HG03135 (cell line): ENCODE results near the gene TMEM33.

Experiments
- ATAC-seq: cut with Tn5 transposase; IDR thresholded peaks from one replicate; pipeline ENCODE4 v1.9.1; 2021; ENCODE audit warnings: mild to moderate bottlenecking, moderate library complexity; ENCODE audit not compliant: unreplicated experiment

The TMEM33 gene

GRCh38 chr4:41935652-41936021, 408 bp downstream of the TMEM33 start:
- peak; percentile 7 for ATAC-seq

DNA sequence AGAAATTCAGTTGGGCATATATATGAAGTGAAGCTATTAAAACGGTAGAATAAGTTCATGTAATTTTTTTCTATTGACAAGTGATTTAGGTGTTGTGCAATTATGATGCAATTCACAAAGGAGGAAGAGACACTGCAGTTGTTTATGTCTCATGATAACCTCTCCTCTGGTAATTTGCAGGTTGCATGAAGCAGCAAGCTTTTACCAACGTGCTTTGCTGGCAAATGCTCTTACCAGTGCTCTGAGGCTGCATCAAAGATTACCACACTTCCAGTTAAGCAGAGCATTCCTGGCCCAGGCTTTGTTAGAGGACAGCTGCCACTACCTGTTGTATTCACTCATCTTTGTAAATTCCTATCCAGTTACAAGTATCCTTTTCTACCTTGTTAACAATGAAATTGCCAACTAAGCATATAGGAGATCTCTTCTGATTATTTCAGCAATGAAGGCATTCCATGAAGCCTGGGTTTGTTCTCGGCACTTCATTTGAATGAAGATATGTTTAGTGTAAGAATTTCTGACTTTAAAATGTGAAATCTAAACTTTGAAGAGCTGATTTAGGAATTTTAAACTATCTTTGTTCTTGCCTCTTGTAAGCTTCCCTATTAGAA, 3.9 kb downstream of the TMEM33 start:
- ATAC-seq, result no peak

DNA sequence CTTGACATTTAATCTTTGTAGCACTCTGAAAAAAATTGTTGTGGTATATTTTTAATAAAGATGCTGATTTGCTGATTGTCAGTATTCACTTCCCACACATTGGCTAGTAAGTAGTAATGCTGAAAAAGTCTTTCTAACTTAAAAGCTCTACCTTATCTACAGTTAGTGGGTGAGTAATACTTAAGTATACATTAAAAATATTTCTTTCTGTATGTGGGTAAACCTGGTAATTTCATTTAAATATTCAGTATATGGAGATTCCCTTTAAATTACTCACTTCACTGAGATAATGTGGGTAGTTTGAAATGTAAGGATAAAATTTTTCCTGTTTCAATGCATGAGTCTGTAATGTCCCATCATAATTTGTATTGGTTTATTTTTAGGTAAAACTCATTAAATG, 5.6 kb downstream of the TMEM33 start:
- ATAC-seq, result no peak

DNA sequence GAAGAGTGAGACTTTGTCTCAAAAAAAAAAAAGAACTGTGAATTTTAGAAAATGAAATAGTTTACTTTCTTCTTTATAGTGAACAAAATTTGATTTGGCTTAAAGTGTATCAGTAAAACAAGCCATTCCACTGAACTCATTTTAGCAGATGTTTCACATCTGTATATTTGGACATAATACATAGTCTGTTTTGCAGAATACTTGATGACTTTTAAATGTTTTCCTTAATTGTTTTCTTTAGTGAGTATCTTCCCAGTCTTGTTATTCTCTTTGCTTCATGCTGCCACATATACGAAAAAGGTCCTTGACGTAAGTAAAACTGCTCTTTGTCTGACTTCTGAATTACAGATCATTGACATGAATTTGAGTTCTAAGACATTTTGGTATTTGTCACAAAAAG, 8.3 kb downstream of the TMEM33 start:
- ATAC-seq, result no peak

DNA sequence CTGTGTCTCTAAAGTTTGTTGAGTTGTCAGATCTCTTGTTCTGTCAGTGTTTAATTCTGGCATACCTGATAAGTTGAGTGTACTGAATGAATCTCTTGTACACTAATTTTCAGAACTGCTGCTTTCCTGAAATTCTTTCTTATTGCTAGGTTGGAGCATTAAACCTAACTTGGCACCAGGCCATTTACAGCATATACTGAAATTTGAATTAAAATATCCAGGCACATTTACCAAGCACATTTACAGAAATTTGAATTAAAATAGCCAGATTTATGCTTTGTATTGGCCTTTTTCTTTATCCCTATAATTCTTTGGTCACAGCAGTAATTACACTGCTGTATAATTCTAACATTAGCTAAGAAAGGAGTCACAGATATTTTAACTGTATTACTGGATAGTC, 8.9 kb downstream of the TMEM33 start:
- no peak for ATAC-seq

- ATAC-seq, result no peak
Observed at GRCh38 chr4:41949531-41949930, 14.3 kb downstream of the TMEM33 start.

GRCh38 chr4:41957634-41958033, 22.4 kb downstream of the TMEM33 start:
- no peak for ATAC-seq

DNA sequence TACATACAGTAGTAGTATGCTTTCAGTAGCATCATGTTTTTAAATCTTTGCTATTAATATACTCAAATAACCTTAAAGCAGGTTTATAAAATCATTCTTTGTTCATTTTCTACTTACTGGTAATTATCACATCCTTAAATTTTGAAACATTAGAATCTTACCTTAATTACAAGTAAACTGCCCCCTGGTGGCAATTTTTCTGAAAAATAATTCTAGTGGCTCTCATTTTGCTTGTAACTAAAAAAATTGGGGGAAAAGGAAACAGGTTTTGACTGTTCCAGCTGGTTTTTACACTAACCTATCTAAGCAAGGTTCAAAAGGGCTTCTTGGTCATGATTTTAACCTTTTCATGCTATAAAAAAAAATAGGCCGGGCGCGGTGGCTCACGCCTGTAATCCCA, 27.9 kb downstream of the TMEM33 start:
- ATAC-seq, result no peak

- ATAC-seq, result no peak
Observed at GRCh38 chr4:41964401-41964800, 29.2 kb downstream of the TMEM33 start.

- no peak for ATAC-seq
Observed at GRCh38 chr4:41967392-41967791, 32.2 kb downstream of the TMEM33 start.

GRCh38 chr4:41969671-41970070, 34.4 kb downstream of the TMEM33 start:
- ATAC-seq, result no peak

DNA sequence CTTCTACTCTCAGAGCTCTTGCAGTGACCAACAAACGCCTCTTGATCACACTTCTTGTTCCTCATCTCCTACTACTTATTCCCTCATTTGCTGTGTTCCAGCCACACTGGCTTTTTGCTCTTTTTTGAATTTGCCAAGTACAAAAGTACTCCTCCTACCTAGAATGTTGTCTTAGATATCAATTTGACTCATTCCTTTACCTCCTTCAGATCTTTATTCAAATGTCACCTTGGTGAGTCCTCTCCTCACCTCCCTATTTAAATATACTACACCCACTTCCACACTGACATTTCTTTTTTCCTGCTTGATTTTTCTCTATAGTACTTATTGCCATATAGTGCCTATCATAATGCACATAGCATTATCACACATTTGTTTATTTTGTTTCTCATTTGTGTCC, 40.1 kb downstream of the TMEM33 start:
- no peak for ATAC-seq

GRCh38 chr4:41976775-41977516, 41.7 kb downstream of the TMEM33 start:
- no peak for ATAC-seq

DNA sequence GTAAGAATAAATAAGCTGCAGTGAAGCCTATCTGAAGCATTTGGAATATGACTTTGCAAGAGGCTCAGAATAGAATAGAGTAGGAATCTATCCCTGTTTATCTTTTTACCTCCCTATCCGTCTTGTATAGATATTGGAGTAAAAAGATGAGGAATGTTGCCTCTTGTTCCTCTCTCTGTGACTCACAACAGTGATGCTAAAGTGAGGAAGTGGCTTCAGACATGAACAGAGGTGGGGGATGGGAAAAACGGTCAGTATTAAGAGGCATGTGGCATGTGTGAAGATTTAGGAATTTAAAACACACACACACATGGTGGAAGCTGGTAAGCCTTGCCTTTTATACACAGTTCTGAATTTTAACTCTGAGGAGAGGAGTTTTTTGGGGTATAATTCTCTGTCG, 42.5 kb downstream of the TMEM33 start:
- no peak for ATAC-seq

GRCh38 chr4:41981456-41981855, 46.2 kb downstream of the TMEM33 start, which contains the start of gene DCAF4L1:
TSS of gene DCAF4L1 (plus strand) at chr4:41981756. CDS start at chr4:41981793, 37 bp downstream.
- ATAC-seq, result no peak

DNA sequence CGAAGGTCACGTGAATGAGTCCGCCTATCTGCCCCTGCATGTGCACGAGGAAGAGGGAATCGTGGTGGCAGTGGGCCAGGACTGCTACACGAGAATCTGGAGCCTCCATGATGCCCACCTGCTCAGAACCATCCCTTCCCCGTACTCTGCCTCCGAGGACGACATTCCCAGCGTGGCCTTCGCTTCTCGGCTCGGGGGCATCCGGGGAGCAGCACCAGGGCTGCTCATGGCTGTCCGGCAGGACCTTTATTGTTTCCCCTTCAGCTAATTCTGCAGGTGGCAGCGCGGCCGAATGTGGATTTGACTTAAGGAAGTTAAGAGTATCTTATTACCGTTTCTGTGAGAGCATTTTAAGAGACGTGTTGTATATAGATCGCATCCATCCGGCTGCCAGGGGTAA, 47.5 kb downstream of the TMEM33 start:
- ATAC-seq, result no peak

GRCh38 chr4:41985151-41985550, 49.9 kb downstream of the TMEM33 start:
- ATAC-seq, result no peak

- peak; percentile 14 for ATAC-seq
Observed at GRCh38 chr4:41989994-41990364, 54.8 kb downstream of the TMEM33 start.

GRCh38 chr4:41990365-41991111, 55.3 kb downstream of the TMEM33 start, which contains the start of gene SLC30A9:
TSS of gene SLC30A9 (plus strand) at chr4:41990530. CDS start at chr4:41990652, 122 bp downstream.
- ATAC-seq, result peak; percentile 99

GRCh38 chr4:41991916-41992767, 56.9 kb downstream of the TMEM33 start:
- ATAC-seq, result no peak
